HepG2 (cell line): ENCODE measurements around the gene RER1. TPM values are rescaled to one million over a fixed set of nuclear protein-coding genes. Genes with fewer than 3 reads are reported as not detected.
A peak's percentile ranks its signal among the peaks of the same experiment; 100 is the strongest.

ENCODE experiments used
- ATAC-seq: fragments of 200-7000 bp; cut with Tn5 transposase; 3 replicates; pipeline ENCODE4 v1.9.1; 2020; ENCODE audit warnings: mild to moderate bottlenecking, moderate library complexity
- BruUV-seq: library from RNA; stranded (reverse); fragments of 400-500 nt; replicated peaks from 2 replicates; lab custom pipeline; 2021; lab: Mats Ljungman, UMichigan
- CTCF ChIA-PET: fragments of 300-600 bp; formaldehyde crosslinking; extraction: SDS; loops from one replicate; lab custom pipeline; 2021; ENCODE audit warnings: low total read pairs, inconsistent platforms, low intra/inter-chr PET ratio; lab: Yijun Ruan, JAX
- POLR2A ChIA-PET: fragments of 350-600 bp; sonication (Branson Sonifier 250); formaldehyde crosslinking; loops from one replicate; lab custom pipeline; 2020; ENCODE audit warnings: antibody characterized with exemption, inconsistent platforms; lab: Yijun Ruan, JAX
- DNase-seq: peaks from one replicate; pipeline ENCODE4 v3.0.0-alpha.2; 2015; ENCODE audit warnings: low spot score
- FAIRE-seq: peaks from 3 replicates; lab custom pipeline; 2011; peaks lifted over from hg19 to GRCh38; lab: Jason Lieb, UNC
- H2AFZ ChIP-seq: one replicate; pipeline ENCODE4 v1.6.1; 2011; ENCODE audit warnings: low read length, inconsistent platforms
- H3K27ac ChIP-seq: fragments of 300-600 bp; 3 replicates; pipeline ENCODE4 v1.8.0; 2011; ENCODE audit warnings: mixed run types, mild to moderate bottlenecking, mixed read lengths, low read length, inconsistent platforms; ENCODE audit not compliant: insufficient read depth; ENCODE audit errors: extremely low read length
- H3K27me3 ChIP-seq, 2 experiments: fragments of 200-600 bp in 1 of 2; 2 replicates in 1 of 2; 3 replicates in 1 of 2; pipeline versions ENCODE4 v1.6.0 to v1.8.0; 2011; ENCODE audit warnings: low read length in 2 of 2, mild to moderate bottlenecking in 2 of 2, moderate library complexity in 2 of 2, inconsistent platforms in 1 of 2; ENCODE audit not compliant: insufficient read depth in 2 of 2, control insufficient read depth in 1 of 2
- H3K36me3 ChIP-seq, 2 experiments: fragments of 200-600 bp in 1 of 2; replicated peaks in 1 of 2; 2 replicates in 1 of 2; 3 replicates in 1 of 2; pipeline versions ENCODE4 v1.5.1 to v1.8.0; 2011; ENCODE audit warnings: low read length in 2 of 2, inconsistent platforms in 1 of 2; ENCODE audit not compliant: insufficient read depth in 2 of 2, control insufficient read depth in 1 of 2
- H3K4me1 ChIP-seq: 2 replicates; pipeline ENCODE4 v1.5.1; 2012; ENCODE audit warnings: low read length, inconsistent platforms; ENCODE audit not compliant: insufficient read depth
- H3K4me2 ChIP-seq: 2 replicates; pipeline ENCODE4 v1.6.0; 2011; ENCODE audit warnings: low read depth, low read length, inconsistent platforms
- H3K4me3 ChIP-seq, 3 experiments: fragments of 200-600 bp in 1 of 3; sonication (generic), shearing (Covaris generic) in 1 of 3; replicated peaks in 1 of 3; 2 replicates each; pipeline ENCODE4 v1.5.1; 2011 to 2016; ENCODE audit warnings: low read length in 3 of 3, inconsistent platforms in 2 of 3, low read depth in 2 of 3, mild to moderate bottlenecking in 2 of 3, control low read depth in 1 of 3, mixed read lengths in 1 of 3; ENCODE audit not compliant: insufficient read depth in 1 of 3
- H3K79me2 ChIP-seq: one replicate; pipeline ENCODE4 v1.6.1; 2011; ENCODE audit warnings: low read length, inconsistent platforms; ENCODE audit not compliant: insufficient read depth
- H3K9ac ChIP-seq: 2 replicates; pipeline ENCODE4 v1.6.0; 2011; ENCODE audit warnings: mild to moderate bottlenecking, low read depth, low read length, inconsistent platforms; ENCODE audit not compliant: insufficient read depth
- H3K9me3 ChIP-seq: 2 replicates; pipeline ENCODE4 v1.5.1; 2012; ENCODE audit warnings: mild to moderate bottlenecking, low read length
- H4K20me1 ChIP-seq: 2 replicates; pipeline ENCODE4 v1.6.0; 2011; ENCODE audit warnings: inconsistent platforms, mild to moderate bottlenecking, low read length, moderate library complexity; ENCODE audit not compliant: insufficient read depth
- AGO2 ChIP-seq: fragments of 200-400 bp; formaldehyde crosslinking; optimal IDR thresholded peaks from 2 replicates; pipeline ENCODE3; 2017; ENCODE audit warnings: mild to moderate bottlenecking, low read depth, low read length, moderate library complexity
- AKAP8 ChIP-seq: sonication (generic); formaldehyde crosslinking; IDR thresholded peaks from 2 replicates; pipeline ENCODE4 v1.5.1; 2020; ENCODE audit warnings: mild to moderate bottlenecking, missing genetic modification reagents
- GPBP1L1 ChIP-seq: sonication (generic); formaldehyde crosslinking; IDR thresholded peaks from 2 replicates; pipeline ENCODE4 v1.5.0; 2020; ENCODE audit warnings: mild to moderate bottlenecking, missing genetic modification reagents
- MIER3 ChIP-seq: IDR thresholded peaks from 2 replicates; pipeline ENCODE4 v1.6.1; 2016; ENCODE audit warnings: missing compliant biosample characterization, borderline replicate concordance
- NFE2L1 ChIP-seq: sonication (generic); formaldehyde crosslinking; IDR thresholded peaks from 2 replicates; pipeline ENCODE4 v1.4.0; 2020; ENCODE audit warnings: missing genetic modification reagents, mild to moderate bottlenecking, borderline replicate concordance
- SSRP1 ChIP-seq: IDR thresholded peaks from 2 replicates; pipeline ENCODE4 v1.6.1; 2016; ENCODE audit warnings: control low read depth
- TAF15 ChIP-seq: fragments of 200-400 bp; formaldehyde crosslinking; IDR thresholded peaks from one replicate; pipeline ENCODE4 v1.6.1; 2018; ENCODE audit warnings: mild to moderate bottlenecking, low read depth, low read length; ENCODE audit not compliant: poor library complexity, severe bottlenecking
- TGIF2 ChIP-seq: IDR thresholded peaks from 2 replicates; pipeline ENCODE4 v1.6.1; 2016; ENCODE audit warnings: control low read depth, missing compliant biosample characterization
- ZNF224 ChIP-seq: sonication (generic); formaldehyde crosslinking; IDR thresholded peaks from 2 replicates; pipeline ENCODE4 v1.5.0; 2020; ENCODE audit warnings: mild to moderate bottlenecking, missing genetic modification reagents
- ZNF546 ChIP-seq: sonication (generic); formaldehyde crosslinking; conservative IDR thresholded peaks from 2 replicates; pipeline ENCODE4 v1.8.1; 2023; ENCODE audit warnings: mild to moderate bottlenecking, missing genetic modification reagents
- WGBS: methylation state at CpG from one replicate; pipeline ENCODE4 v1.1.6; 2017; ENCODE audit warnings: low lambda C conversion rate; 5-methylcytosine and 5-hydroxymethylcytosine counted together
- in situ Hi-C: cut with HindIII; loops from 2 replicates; pipeline ENCODE4 v1.10.0; 2017; ENCODE audit warnings: low pct_unique_long_range_greater_than_20kb; ENCODE audit not compliant: extremely low pct_ligation_motif_present
- intact Hi-C: fragments of 100-400 bp; cut with micrococcal nuclease; formaldehyde crosslinking; loops from one replicate; pipeline ENCODE4 v1.10.0; 2022; ENCODE audit not compliant: unreplicated experiment
- polyA plus RNA-seq, 8 experiments: library from polyadenylated mRNA; depleted of rRNA in 3 of 8; stranded (reverse) in 7 of 8; unstranded in 1 of 8; fragments of >200 nt; fragmentation: Illumina TruSeq in 4 of 8; extraction: Trizol in 4 of 8; gene quantifications; 2 replicates each; pipeline versions ENCODE4 v1.2.1 to v1.2.3, GENCODE V29; 2011 to 2016; ENCODE audit warnings: low read depth in 4 of 8, missing spikeins in 1 of 8, mixed read lengths in 1 of 8; ENCODE audit not compliant: insufficient read depth in 1 of 8
- total RNA-seq, 5 experiments: library from RNA; depleted of rRNA; stranded (reverse); fragments of >200 nt; fragmentation: Illumina TruSeq; extraction: Trizol; gene quantifications; 2 replicates each; pipeline ENCODE4 v1.2.3, GENCODE V29; 2016; ENCODE audit warnings: low read depth in 1 of 5
- TF ChIP-seq, protein P1 (sequence below): sonication (generic); formaldehyde crosslinking; IDR thresholded peaks from 2 replicates; pipeline ENCODE4 v1.9.0; 2021; ENCODE audit warnings: missing genetic modification reagents, borderline replicate concordance

RER1 gene
- total and polyA plus RNA-seq, 2 of the 13 experiments (the other 11 are each of a cell fraction or from before 2014, with no cell fraction given): 128 to 164 TPM

DNA sequence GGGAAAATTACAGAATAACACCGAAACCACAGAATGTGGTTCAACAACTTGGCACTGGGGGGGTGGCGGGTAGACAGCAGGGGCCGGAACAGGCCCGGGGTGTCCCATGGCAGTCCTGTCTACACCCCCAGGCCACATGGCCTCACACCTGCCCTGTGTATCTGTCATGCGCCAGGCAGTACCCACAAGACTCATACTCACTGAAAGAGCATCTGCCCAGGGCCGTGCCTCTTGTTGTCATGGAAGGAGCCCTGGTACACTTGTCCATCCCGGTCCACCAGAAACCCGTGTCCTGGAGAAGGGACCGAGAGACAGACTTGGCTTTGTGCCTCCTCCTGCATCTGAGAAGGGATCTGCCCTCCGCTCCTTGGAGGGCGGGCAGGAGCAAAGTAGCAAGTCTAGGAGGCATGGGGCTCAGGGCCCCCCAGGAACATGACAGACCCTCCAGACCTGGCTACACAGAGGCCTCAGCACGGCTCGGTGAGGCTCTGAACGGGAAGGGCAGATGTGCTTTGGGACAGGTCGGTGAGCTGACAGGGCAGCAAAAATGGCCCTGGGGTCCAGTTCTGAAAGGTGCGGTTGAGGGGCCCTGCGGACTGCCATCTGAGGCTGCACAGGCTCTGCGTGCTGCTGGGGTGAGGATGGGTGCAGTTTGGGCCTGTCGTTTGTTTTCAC is 5.9 kb upstream of the RER1 start:
- TF ChIP-seq TAF15: no peak
- TF ChIP-seq TGIF2: no peak
- TF ChIP-seq AGO2: peak; percentile 9
- no peak for TF ChIP-seq AKAP8 (CRISPR knock-in tag)
- TF ChIP-seq SSRP1: no peak
- no peak for TF ChIP-seq ZNF224 (CRISPR knock-in tag)
- FAIRE-seq (no peak), DNase-seq (no peak), ATAC-seq (no peak)
- no TSS peak for BruUV-seq
- H3K36me3 ChIP-seq: 0 out of 5 replicates have a peak, but pooled peaks cover 0 to 3% of the 10 kb centered on the region in 2 experiments
- H3K79me2 ChIP-seq: peaks cover 6% of the 10 kb centered on the region
- H3K27ac ChIP-seq: no peak overlapping the region
- WGBS: 98% methylated on average over 14 of the region's 19 CpGs
- no peak overlapping the region for H3K4me3 ChIP-seq
- no peaks in the 10 kb centered on the region for H4K20me1 ChIP-seq
- no peak overlapping the region for H2AFZ ChIP-seq
- POLR2A ChIA-PET: no interaction called here
- no peaks in the 10 kb centered on the region for H3K9me3 ChIP-seq
- H3K27me3 ChIP-seq: no peaks in the 10 kb centered on the region
- intact Hi-C loops (no loop called here), in situ Hi-C loops (no loop called here)
- H3K4me1 ChIP-seq: peaks cover 41% of the 10 kb centered on the region
- no peak overlapping the region for H3K4me2 ChIP-seq
- H3K9ac ChIP-seq: no peak overlapping the region
- CTCF ChIA-PET: no interaction called here

DNA sequence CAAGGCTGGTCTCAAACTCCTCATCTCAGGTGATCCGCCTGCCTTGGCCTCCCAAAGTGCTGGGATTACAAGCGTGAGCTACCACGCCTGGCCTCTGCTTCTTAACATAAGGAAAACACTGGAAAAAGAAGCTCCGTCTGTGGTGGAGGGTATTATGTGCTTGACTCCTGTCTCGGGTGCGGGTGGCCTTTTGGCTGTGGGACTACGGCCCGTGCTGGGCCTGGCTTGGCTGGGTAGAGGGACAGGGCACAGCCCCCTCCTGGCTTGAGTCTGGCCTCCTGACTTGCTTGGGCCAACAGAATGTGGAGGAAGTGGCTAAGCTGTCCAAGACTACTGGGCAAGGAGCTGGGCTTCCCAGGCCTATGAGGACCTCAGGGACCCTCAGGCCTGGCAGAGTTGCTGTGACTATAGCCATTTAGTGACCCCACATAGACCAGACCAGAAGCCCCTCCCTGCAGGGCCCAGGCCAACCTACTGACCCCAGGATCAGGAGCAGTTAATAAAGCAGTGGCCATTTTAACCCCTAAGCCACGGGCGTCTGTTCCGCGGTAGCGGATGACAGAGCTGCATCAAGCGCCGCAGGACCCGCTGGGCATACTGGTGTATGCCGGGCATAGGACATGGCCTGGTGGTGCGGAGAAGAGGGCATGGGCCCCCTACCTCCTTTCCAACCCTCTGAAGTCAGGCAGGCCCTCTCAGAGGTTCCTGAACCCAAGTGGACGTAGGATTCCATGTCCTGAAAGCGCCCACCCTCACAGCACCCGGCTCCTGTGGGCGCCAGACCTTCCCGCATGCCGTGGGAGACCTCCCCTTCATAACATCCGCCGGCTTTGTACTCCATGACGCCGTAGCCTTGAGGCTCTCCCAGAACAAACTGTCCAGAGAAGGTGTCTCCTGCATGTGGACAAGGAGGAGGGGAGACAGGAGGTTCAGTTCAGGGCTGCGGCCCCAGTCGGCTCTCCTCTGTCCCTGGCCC is 4.7 kb upstream of the RER1 start:
- no peak for DNase-seq

More for the DNA sequence above, 4.7 kb upstream of the RER1 start:
- 0 out of 5 replicates have a peak, but pooled peaks cover 0 to 3% of the 10 kb centered on the region in 2 experiments for H3K36me3 ChIP-seq
- ChIA-PET POLR2A (no interaction called here), CTCF (no interaction called here)
- TF ChIP-seq NFE2L1 (CRISPR knock-in tag) (no peak), GPBP1L1 (CRISPR knock-in tag) (no peak), MIER3 (CRISPR knock-in tag) (no peak), ZNF546 (CRISPR knock-in tag) (no peak)
- TF ChIP-seq, protein P1, sequence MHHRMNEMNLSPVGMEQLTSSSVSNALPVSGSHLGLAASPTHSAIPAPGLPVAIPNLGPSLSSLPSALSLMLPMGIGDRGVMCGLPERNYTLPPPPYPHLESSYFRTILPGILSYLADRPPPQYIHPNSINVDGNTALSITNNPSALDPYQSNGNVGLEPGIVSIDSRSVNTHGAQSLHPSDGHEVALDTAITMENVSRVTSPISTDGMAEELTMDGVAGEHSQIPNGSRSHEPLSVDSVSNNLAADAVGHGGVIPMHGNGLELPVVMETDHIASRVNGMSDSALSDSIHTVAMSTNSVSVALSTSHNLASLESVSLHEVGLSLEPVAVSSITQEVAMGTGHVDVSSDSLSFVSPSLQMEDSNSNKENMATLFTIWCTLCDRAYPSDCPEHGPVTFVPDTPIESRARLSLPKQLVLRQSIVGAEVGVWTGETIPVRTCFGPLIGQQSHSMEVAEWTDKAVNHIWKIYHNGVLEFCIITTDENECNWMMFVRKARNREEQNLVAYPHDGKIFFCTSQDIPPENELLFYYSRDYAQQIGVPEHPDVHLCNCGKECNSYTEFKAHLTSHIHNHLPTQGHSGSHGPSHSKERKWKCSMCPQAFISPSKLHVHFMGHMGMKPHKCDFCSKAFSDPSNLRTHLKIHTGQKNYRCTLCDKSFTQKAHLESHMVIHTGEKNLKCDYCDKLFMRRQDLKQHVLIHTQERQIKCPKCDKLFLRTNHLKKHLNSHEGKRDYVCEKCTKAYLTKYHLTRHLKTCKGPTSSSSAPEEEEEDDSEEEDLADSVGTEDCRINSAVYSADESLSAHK (CRISPR knock-in tag): no peak
- H2AFZ ChIP-seq: no peak overlapping the region
- no peak overlapping the region for H3K4me3 ChIP-seq
- no TSS peak for BruUV-seq
- peaks cover 41% of the 10 kb centered on the region for H3K4me1 ChIP-seq
- H3K79me2 ChIP-seq: peaks cover 6% of the 10 kb centered on the region
- ATAC-seq (no peak), FAIRE-seq (no peak)
- no peak overlapping the region for H3K9ac ChIP-seq
- H3K4me2 ChIP-seq: no peak overlapping the region
- 97% methylated on average over 30 of the region's 30 CpGs for WGBS
- in situ Hi-C loops: no loop called here
- H3K9me3 ChIP-seq: no peaks in the 10 kb centered on the region
- intact Hi-C loops: no loop called here
- H4K20me1 ChIP-seq: no peaks in the 10 kb centered on the region
- H3K27ac ChIP-seq: no peak overlapping the region
- no peaks in the 10 kb centered on the region for H3K27me3 ChIP-seq
